Endothelial cell (in vitro differentiated cells): ENCODE data around the gene PIGX. TPM values are rescaled to one million over a fixed set of nuclear protein-coding genes. Genes with fewer than 3 reads are reported as not detected.
A peak's percentile ranks its signal among the peaks of the same experiment; 100 is the strongest.
"Not testable (repeated sequence)": the region's sequence is repeated elsewhere in the genome, so short reads cannot be mapped to it uniquely, and the experiment has no call there.

Source experiments
- DNase-seq: peaks from one replicate; pipeline ENCODE4 v3.0.0; 2021; ENCODE audit warnings: low spot score
- H3K27ac Mint-ChIP-seq: one replicate; pipeline ENCODE4 v1.8.0; 2021; ENCODE audit warnings: mixed read lengths, inconsistent platforms; ENCODE audit not compliant: unreplicated experiment
- H3K27me3 Mint-ChIP-seq: one replicate; pipeline ENCODE4 v1.8.0; 2021; ENCODE audit warnings: mild to moderate bottlenecking, moderate library complexity, mixed read lengths, inconsistent platforms; ENCODE audit not compliant: unreplicated experiment
- H3K36me3 Mint-ChIP-seq: one replicate; pipeline ENCODE4 v1.8.0; 2021; ENCODE audit warnings: mild to moderate bottlenecking, low read depth, mixed read lengths, inconsistent platforms; ENCODE audit not compliant: unreplicated experiment
- H3K4me1 Mint-ChIP-seq: one replicate; pipeline ENCODE4 v1.8.0; 2021; ENCODE audit warnings: mild to moderate bottlenecking, mixed read lengths, inconsistent platforms; ENCODE audit not compliant: unreplicated experiment
- H3K4me3 Mint-ChIP-seq: one replicate; pipeline ENCODE4 v1.8.0; 2021; ENCODE audit warnings: mild to moderate bottlenecking, mixed read lengths, inconsistent platforms; ENCODE audit not compliant: unreplicated experiment
- H3K9me3 Mint-ChIP-seq: one replicate; pipeline ENCODE4 v1.8.0; 2021; ENCODE audit warnings: mixed read lengths, inconsistent platforms; ENCODE audit not compliant: unreplicated experiment
- total RNA-seq: library from RNA; stranded (reverse); fragmentation: NEBNext Ultra II Directional; extraction: Animal tissue kit (Norgen Biotek cat#: 25700); gene quantifications from one replicate; pipeline ENCODE4 v1.2.1, GENCODE V29; 2021; ENCODE audit not compliant: unreplicated experiment
- TF ChIP-seq, protein P1 (sequence below): fragments of 200-600 bp; sonication (generic); IDR thresholded peaks from one replicate; pipeline ENCODE4 v1.5.0; 2021; ENCODE audit warnings: antibody characterized with exemption; ENCODE audit not compliant: unreplicated experiment

The PIGX gene
- total RNA-seq, 1 donor from 2014 or later = 35.7 TPM

GRCh38 chr3:196739671-196740480 lies 27.7 kb downstream of the PIGX start, which contains the start of gene PAK2:
PAK2 (plus strand) TSS chr3:196739857; CDS start chr3:196782647, 42,790 bp downstream.
- peak; percentile 84 for DNase-seq

DNA sequence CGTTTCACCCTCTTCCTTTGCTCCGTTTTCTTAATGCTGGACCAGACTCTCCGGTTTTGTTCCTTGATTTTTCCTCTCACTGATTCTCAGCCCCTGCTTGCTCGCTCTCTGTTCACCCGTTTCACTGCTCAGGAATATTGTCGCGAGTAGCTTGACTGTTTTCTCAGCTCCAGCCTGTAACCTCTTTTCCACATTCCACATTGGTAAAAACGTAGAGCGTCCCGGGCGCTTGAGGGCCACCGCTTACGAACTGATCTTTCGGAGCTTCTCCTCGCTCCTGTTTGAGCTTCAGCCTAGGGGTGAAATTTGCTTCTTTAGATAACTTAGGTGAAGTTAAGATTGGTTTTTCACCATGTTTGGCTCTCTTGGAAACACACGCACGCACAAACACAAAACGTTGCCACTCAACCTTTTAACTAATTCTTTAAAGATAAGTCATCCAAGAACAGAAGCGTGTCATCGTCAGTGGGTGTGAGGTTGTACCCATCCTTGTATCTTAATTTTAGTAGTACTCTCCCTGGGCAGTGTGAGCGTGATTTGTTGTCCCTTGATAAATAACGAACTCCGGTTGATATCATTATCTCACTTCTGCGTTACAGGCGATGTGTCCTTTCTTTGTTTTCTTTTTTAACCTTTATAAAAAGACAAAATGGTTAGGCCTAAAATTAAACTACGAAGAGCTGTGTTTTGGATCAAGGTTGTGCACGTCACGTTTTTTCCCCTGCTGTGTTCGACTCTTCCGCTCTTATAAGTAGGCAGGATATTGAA lies 28.5 kb downstream of the PIGX start:
- no peak for DNase-seq
- H3K4me1 Mint-ChIP-seq = peaks cover 17% of the 10 kb centered on the region
- TF ChIP-seq, protein P1, sequence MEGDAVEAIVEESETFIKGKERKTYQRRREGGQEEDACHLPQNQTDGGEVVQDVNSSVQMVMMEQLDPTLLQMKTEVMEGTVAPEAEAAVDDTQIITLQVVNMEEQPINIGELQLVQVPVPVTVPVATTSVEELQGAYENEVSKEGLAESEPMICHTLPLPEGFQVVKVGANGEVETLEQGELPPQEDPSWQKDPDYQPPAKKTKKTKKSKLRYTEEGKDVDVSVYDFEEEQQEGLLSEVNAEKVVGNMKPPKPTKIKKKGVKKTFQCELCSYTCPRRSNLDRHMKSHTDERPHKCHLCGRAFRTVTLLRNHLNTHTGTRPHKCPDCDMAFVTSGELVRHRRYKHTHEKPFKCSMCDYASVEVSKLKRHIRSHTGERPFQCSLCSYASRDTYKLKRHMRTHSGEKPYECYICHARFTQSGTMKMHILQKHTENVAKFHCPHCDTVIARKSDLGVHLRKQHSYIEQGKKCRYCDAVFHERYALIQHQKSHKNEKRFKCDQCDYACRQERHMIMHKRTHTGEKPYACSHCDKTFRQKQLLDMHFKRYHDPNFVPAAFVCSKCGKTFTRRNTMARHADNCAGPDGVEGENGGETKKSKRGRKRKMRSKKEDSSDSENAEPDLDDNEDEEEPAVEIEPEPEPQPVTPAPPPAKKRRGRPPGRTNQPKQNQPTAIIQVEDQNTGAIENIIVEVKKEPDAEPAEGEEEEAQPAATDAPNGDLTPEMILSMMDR = no peak
- H3K9me3 Mint-ChIP-seq = no peaks in the 10 kb centered on the region
- peaks cover 24% of the 10 kb centered on the region for H3K36me3 Mint-ChIP-seq
- H3K27me3 Mint-ChIP-seq = peaks cover 11% of the 10 kb centered on the region
- H3K27ac Mint-ChIP-seq = peak overlapping the region; percentile 100
- peak overlapping the region; percentile 100 for H3K4me3 Mint-ChIP-seq

More at GRCh38 chr3:196739671-196740480, 27.7 kb downstream of the PIGX start, which contains the start of gene PAK2:
- Mint-ChIP-seq H3K4me3 (peak within 1 kb of the TSS; percentile 100), H3K9me3 (no peaks in the 10 kb centered on the region), H3K36me3 (peaks cover 27% of the 10 kb centered on the region), H3K27ac (peak within 1 kb of the TSS; percentile 100), H3K27me3 (peaks cover 11% of the 10 kb centered on the region), H3K4me1 (peaks cover 17% of the 10 kb centered on the region)
- TF ChIP-seq, protein P1 = no peak

GRCh38 chr3:196741249-196741889 lies 29.2 kb downstream of the PIGX start:
- Mint-ChIP-seq H3K4me3 (peak overlapping the region; percentile 100), H3K36me3 (peaks cover 22% of the 10 kb centered on the region), H3K27me3 (peaks cover 11% of the 10 kb centered on the region), H3K4me1 (peaks cover 17% of the 10 kb centered on the region), H3K27ac (peak overlapping the region; percentile 100), H3K9me3 (no peaks in the 10 kb centered on the region)
- TF ChIP-seq, protein P1 = no peak
- DNase-seq = no peak

DNA sequence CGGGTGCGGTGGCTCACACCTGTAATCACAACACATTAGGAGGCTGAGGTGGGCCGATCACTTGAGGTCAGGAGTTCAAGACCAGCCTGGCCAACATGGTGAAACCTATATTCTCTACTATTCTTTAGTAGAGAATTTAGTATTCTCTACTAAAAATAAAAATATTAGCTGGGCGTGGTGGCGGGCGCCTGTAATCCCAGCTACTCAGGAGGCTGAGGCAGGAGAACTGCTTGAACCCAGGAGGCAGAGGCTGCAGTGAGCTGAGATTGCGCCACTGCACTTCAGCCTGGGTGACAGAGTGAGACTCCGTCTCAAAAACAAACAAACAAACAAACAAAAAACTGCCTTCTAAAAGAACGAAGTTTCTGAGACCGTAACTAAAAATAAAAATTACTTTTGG lies 31.4 kb downstream of the PIGX start:
- Mint-ChIP-seq H3K27me3 (peaks cover 13% of the 10 kb centered on the region), H3K36me3 (peaks cover 20% of the 10 kb centered on the region), H3K4me1 (peaks cover 24% of the 10 kb centered on the region)
- H3K27ac Mint-ChIP-seq, H3K4me3 Mint-ChIP-seq, DNase-seq, H3K9me3 Mint-ChIP-seq: not testable (repeated sequence)

DNA sequence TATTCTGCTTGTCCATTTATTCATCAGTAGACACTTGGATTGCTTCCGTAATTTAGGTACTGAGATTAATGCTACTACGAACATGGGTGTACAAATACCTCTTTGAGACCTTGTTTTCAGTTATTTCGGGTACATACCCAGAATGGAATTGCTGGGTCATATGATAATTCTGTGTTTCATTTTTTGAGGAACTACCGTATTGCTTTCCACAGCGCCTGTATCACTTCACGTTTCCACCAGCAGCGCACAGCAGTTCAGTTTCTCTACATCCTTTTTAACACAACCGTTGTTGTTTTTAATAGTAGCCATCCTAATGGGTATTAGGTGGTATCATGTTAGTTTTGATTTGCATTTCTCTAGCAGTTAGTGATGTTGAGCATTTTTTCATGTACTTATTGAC lies 36.9 kb downstream of the PIGX start:
- Mint-ChIP-seq H3K4me1 (peaks cover 19% of the 10 kb centered on the region), H3K27me3 (peaks cover 5% of the 10 kb centered on the region), H3K27ac (no peak overlapping the region), H3K36me3 (peaks cover 6% of the 10 kb centered on the region), H3K9me3 (no peaks in the 10 kb centered on the region), H3K4me3 (no peak overlapping the region)
- TF ChIP-seq, protein P1 = no peak
- no peak for DNase-seq
